ENCODE measurements around the gene NKAIN2.
"Not testable (repeated sequence)": the region's sequence is repeated elsewhere in the genome, so short reads cannot be mapped to it uniquely, and the experiment has no call there.

NKAIN2 gene

GRCh38 chr6:124494956-124495664 lies 691.4 kb downstream of the NKAIN2 start:
- DNase-seq (ENCODE audit: low spot score), result no peak

GRCh38 chr6:124495665-124496190 lies 692.1 kb downstream of the NKAIN2 start:
- DNase-seq (ENCODE audit: low spot score), result no peak

GRCh38 chr6:124496334-124496733 lies 692.7 kb downstream of the NKAIN2 start:
- DNase-seq (ENCODE audit: low spot score), result no peak

GRCh38 chr6:124512431-124512830 lies 708.8 kb downstream of the NKAIN2 start:
- no peak for DNase-seq (ENCODE audit: low spot score)

- no peak for DNase-seq (ENCODE audit: low spot score)
These were observed 713.7 kb downstream of the NKAIN2 start for GRCh38 chr6:124517339-124517738.

GRCh38 chr6:124520514-124520913 lies 716.8 kb downstream of the NKAIN2 start:
- no peak for DNase-seq (ENCODE audit: low spot score)

GRCh38 chr6:124522335-124522734 lies 718.7 kb downstream of the NKAIN2 start:
- DNase-seq (ENCODE audit: low spot score), result no peak

- DNase-seq (ENCODE audit: low spot score), result no peak
These were observed 721.0 kb downstream of the NKAIN2 start for GRCh38 chr6:124524491-124525200.

- DNase-seq (ENCODE audit: low spot score), result no peak
These were observed 727.3 kb downstream of the NKAIN2 start for GRCh38 chr6:124530926-124531325.

GRCh38 chr6:124535299-124535698 lies 731.6 kb downstream of the NKAIN2 start:
- no peak for DNase-seq (ENCODE audit: low spot score)

- no peak for DNase-seq (ENCODE audit: low spot score)
These were observed 732.1 kb downstream of the NKAIN2 start for GRCh38 chr6:124535746-124536145.

GRCh38 chr6:124536157-124536841 lies 732.6 kb downstream of the NKAIN2 start:
- no peak for DNase-seq (ENCODE audit: low spot score)

- DNase-seq (ENCODE audit: low spot score), result no peak
These were observed 733.2 kb downstream of the NKAIN2 start for GRCh38 chr6:124536842-124537191.

- no peak for DNase-seq (ENCODE audit: low spot score)
These were observed 735.4 kb downstream of the NKAIN2 start for GRCh38 chr6:124539096-124539495.

GRCh38 chr6:124541573-124541972 lies 737.9 kb downstream of the NKAIN2 start:
- DNase-seq (ENCODE audit: low spot score), result no peak

GRCh38 chr6:124546601-124547000 lies 742.9 kb downstream of the NKAIN2 start:
- DNase-seq (ENCODE audit: low spot score), result no peak

- no peak for DNase-seq (ENCODE audit: low spot score)
These were observed 748.1 kb downstream of the NKAIN2 start for GRCh38 chr6:124551711-124552233.

- no peak for DNase-seq (ENCODE audit: low spot score)
These were observed 754.2 kb downstream of the NKAIN2 start for GRCh38 chr6:124557873-124558272.

- DNase-seq (ENCODE audit: low spot score), result not testable (repeated sequence)
These were observed 756.4 kb downstream of the NKAIN2 start for GRCh38 chr6:124560078-124560477.

- DNase-seq (ENCODE audit: low spot score), result no peak
These were observed 757.4 kb downstream of the NKAIN2 start for GRCh38 chr6:124560873-124561567.

- no peak for DNase-seq (ENCODE audit: low spot score)
These were observed 758.0 kb downstream of the NKAIN2 start for GRCh38 chr6:124561635-124562130.

GRCh38 chr6:124564125-124564524 lies 760.5 kb downstream of the NKAIN2 start:
- DNase-seq (ENCODE audit: low spot score), result not testable (repeated sequence)

All from left forelimb (tissue), 1 donor.